Peyer's patch (tissue), 4 donors: ENCODE results near the gene KRT33B. TPM values are rescaled to one million over a fixed set of nuclear protein-coding genes. Genes with fewer than 3 reads are reported as not detected.

ENCODE experiments used
- DNase-seq, 3 donors: peaks; one replicate each; pipeline ENCODE4 v3.0.0-alpha.2; 2017 to 2019
- H3K27ac ChIP-seq, 4 donors: fragments of 200-600 bp; sonication (generic); one replicate each; pipeline ENCODE4 v1.5.1; 2016 to 2019
- H3K27me3 ChIP-seq, 2 donors: fragments of 200-600 bp; sonication (generic); one replicate each; pipeline ENCODE4 v1.5.1; 2019
- H3K36me3 ChIP-seq, 3 donors: fragments of 200-600 bp; sonication (generic); one replicate each; pipeline ENCODE4 v1.5.1; 2016 to 2019
- H3K4me1 ChIP-seq, 4 donors: fragments of 200-600 bp; sonication (generic); one replicate each; pipeline ENCODE4 v1.5.1; 2016 to 2019
- H3K4me3 ChIP-seq, 4 donors: fragments of 200-600 bp; sonication (generic); 1 replicate in 3 of 4; 2 replicates in 1 of 4; pipeline ENCODE4 v1.5.1; 2016 to 2019; ENCODE audit warnings: mild to moderate bottlenecking in 1 of 4
- H3K9me3 ChIP-seq, 4 donors: fragments of 200-600 bp; sonication (generic); one replicate each; pipeline ENCODE4 v1.5.1; 2016 to 2019; ENCODE audit warnings: mild to moderate bottlenecking in 1 of 4
- POLR2A ChIP-seq, 2 donors: fragments of 450-650 bp; IDR thresholded peaks; one replicate each; pipeline ENCODE4 v1.5.1; 2017; ENCODE audit warnings: antibody characterized with exemption in 2 of 2, mild to moderate bottlenecking in 2 of 2, moderate library complexity in 2 of 2
- total RNA-seq, 4 donors: library from RNA; depleted of rRNA; stranded (reverse); fragments of >200 nt; gene quantifications; one replicate each; pipeline ENCODE4 v1.1.0, GENCODE V29; 2016
- TF ChIP-seq, protein P1 (sequence below), 6 experiments: fragments of 450-650 bp in 4 of 6; fragments of 200-600 bp in 2 of 6; sonication (generic) in 1 of 6; IDR thresholded peaks; one replicate each; pipeline ENCODE4 v1.5.1; 2017 to 2019; ENCODE audit warnings: antibody characterized with exemption in 6 of 6, mild to moderate bottlenecking in 3 of 6, moderate library complexity in 1 of 6

KRT33B gene
- not detected for total RNA-seq

DNA sequence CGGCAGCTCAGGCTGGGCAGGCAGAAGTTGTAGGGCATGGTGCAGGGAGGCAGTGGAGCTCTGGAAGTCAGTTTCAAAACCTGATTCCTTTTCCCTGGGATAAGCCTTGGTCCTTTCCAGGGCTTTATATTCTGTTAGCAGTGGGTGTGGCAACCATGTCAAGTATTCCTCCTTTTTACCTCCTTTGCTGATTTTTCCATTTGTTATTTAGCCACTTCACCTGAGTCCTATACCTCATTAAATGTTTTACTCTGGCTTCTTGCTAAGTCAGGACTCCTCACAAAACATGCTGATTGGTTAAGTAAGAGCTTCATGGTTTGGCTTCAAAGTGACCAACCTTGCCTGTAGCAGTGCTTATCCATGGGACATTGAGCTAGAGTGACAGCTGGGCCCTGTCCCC is at the start of gene KRT33B:
Gene KRT33B, minus strand, starts transcription at position 101 of the 400 bp plus-strand sequence. Its CDS starts 63 bp downstream, at position 38.
- Histone ChIP-seq H3K27me3 (no peaks in the 10 kb centered on the region), H3K27ac (no peak within 1 kb of the TSS), H3K9me3 (no peaks in the 10 kb centered on the region), H3K4me3 (no peak within 1 kb of the TSS), H3K4me1 (no peaks in the 10 kb centered on the region), H3K36me3 (no peaks in the 10 kb centered on the region)
- DNase-seq: no peak
- TF ChIP-seq POLR2A (IDR thresholded peaks at IDR 0.05): no peak
- TF ChIP-seq, protein P1, sequence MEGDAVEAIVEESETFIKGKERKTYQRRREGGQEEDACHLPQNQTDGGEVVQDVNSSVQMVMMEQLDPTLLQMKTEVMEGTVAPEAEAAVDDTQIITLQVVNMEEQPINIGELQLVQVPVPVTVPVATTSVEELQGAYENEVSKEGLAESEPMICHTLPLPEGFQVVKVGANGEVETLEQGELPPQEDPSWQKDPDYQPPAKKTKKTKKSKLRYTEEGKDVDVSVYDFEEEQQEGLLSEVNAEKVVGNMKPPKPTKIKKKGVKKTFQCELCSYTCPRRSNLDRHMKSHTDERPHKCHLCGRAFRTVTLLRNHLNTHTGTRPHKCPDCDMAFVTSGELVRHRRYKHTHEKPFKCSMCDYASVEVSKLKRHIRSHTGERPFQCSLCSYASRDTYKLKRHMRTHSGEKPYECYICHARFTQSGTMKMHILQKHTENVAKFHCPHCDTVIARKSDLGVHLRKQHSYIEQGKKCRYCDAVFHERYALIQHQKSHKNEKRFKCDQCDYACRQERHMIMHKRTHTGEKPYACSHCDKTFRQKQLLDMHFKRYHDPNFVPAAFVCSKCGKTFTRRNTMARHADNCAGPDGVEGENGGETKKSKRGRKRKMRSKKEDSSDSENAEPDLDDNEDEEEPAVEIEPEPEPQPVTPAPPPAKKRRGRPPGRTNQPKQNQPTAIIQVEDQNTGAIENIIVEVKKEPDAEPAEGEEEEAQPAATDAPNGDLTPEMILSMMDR (IDR thresholded peaks at IDR 0.05): no peak

DNA sequence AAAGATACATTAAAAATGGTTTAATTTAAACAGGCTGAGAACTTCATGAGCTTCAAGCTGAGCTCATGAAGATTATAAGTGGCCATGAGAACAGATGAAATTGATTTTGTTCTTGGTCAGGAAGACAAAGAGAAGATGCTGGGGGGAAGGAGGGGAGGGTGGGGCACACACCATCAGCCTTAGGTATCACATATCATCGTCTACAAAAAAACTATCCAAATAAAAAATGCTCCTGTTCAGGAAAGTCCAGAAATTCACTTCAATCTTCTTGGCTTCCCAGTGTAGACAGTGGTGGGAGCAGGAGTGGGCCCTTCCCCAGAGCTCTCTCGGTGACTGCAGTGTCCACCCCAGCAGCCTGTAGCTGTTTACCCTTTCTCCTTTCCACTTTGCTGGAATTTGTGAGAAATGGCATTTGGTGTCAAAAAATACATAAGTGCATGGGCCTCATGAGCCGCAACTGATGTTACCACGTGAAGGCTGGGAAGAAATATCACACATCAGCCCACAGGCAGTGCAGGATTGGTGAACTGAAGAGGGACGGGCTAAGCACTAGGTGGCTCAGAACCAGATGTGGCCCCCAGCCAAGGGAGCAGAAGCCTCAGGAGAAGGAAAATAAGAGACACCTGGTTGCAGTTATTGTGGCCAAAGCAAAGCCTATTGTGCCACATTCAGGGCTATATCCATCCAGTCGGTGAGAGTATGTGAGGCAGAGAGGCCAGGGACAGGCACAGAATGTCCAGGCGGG is 48.7 kb upstream of the KRT33B start:
- TF ChIP-seq POLR2A (IDR thresholded peaks at IDR 0.05): no peak
- no peaks in the 10 kb centered on the region for H3K36me3 ChIP-seq
- H3K27ac ChIP-seq: no peak overlapping the region
- H3K9me3 ChIP-seq: no peaks in the 10 kb centered on the region
- no peaks in the 10 kb centered on the region for H3K4me1 ChIP-seq
- no peak for DNase-seq
- no peak overlapping the region for H3K4me3 ChIP-seq
- no peaks in the 10 kb centered on the region for H3K27me3 ChIP-seq

DNA sequence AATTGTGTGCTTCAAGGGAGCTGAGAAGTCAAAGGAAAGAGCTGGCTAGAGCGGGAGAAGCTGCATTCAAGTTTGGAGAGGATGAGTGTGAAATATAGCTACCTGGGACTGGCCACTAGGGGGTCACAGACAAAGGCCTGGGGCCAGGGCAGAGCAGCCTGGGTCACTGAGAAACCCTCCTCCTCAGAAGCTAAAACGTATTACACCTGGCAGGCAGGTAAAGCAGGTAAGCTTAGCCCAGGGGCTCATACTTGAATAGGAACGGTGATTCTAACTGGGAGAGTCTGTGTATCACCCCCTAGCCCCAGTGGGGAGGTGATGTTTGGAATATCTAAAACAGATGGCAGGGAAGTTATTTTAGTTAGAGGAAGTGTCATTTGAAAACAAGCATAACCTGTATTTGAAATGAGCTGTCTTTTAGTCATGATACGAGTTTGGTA is 48.0 kb upstream of the KRT33B start:
- no peaks in the 10 kb centered on the region for H3K9me3 ChIP-seq
- no peak overlapping the region for H3K4me3 ChIP-seq
- DNase-seq: no peak
- H3K27me3 ChIP-seq: no peaks in the 10 kb centered on the region
- TF ChIP-seq POLR2A (IDR thresholded peaks at IDR 0.05): no peak
- TF ChIP-seq, protein P1 (IDR thresholded peaks at IDR 0.05): peak in 4 of 6 experiments; percentile 15 to 35 (median 26)
- H3K36me3 ChIP-seq: no peaks in the 10 kb centered on the region
- no peaks in the 10 kb centered on the region for H3K4me1 ChIP-seq
- H3K27ac ChIP-seq: no peak overlapping the region

DNA sequence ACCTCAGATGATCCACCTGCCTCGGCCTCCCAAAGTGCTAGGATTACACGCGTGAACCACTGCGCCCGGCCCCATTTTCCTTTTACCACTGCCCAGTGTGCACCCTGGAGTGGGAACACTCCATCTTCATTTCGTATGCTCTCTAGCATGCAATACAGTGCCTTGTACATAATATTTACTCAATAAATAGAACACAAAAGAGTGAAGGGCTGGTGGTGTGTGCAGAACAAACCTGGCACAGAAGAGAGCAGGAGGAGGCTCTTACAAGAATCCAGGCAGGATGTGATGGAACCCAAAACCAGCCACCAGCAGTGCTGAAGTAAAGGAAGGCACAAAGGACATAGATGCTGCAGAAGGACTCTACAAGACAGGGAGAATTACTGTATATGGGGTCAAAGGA is 47.5 kb upstream of the KRT33B start:
- Histone ChIP-seq H3K9me3 (no peaks in the 10 kb centered on the region), H3K27me3 (no peaks in the 10 kb centered on the region)
- no peak for DNase-seq

DNA sequence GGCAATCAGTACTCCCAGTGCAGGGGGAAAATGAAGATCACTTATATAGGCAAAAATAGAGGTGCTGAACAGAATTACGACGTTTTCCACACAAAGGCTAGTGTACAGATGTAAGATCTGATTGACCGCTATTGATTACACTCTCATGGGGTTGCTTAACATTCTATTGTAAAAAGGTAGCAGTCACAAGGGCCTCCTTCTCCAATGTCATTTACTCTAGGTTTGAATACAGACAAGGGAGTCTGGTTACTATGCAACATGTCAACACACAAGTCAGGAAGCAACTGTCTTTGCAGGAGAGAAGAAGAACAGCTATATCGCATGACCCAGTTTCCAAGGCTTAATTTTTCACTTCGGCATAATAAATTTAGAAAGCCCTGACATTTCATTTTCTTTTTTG is 46.9 kb upstream of the KRT33B start:
- H3K36me3 ChIP-seq: no peaks in the 10 kb centered on the region
- no peaks in the 10 kb centered on the region for H3K27me3 ChIP-seq
- no peaks in the 10 kb centered on the region for H3K9me3 ChIP-seq
- no peaks in the 10 kb centered on the region for H3K4me1 ChIP-seq
- TF ChIP-seq, protein P1 (IDR thresholded peaks at IDR 0.05): no peak
- TF ChIP-seq POLR2A (IDR thresholded peaks at IDR 0.05): no peak
- no peak overlapping the region for H3K27ac ChIP-seq
- H3K4me3 ChIP-seq: no peak overlapping the region
- no peak for DNase-seq

More for the DNA sequence above, 47.5 kb upstream of the KRT33B start:
- Histone ChIP-seq H3K4me1 (no peaks in the 10 kb centered on the region), H3K36me3 (no peaks in the 10 kb centered on the region), H3K27ac (no peak overlapping the region), H3K4me3 (no peak overlapping the region)
- TF ChIP-seq, protein P1 (IDR thresholded peaks at IDR 0.05): no peak
- no peak for TF ChIP-seq POLR2A (IDR thresholded peaks at IDR 0.05)

DNA sequence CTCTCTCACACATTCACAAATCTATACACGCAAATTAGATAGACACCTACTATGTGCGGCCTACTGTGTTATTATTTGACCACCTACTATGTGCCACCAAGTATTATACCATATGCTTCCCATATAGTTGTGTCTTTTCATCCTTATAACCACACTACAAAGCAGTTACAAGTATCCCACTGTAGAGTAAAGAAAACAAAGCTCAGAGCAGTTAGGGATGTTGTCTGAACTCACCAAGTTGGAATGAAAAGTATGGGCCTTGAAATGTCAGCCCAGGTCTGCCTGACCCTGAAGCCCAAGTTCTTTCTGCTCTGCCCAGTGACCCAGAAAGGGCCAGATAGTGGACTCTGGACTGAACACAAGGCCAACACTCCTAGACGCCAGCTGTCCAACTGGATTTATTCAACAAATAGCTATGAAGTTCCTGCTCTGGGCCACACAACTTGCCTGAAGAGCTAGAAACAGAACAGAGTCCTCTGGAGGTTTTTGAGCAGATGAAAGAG is 46.3 kb upstream of the KRT33B start:
- H3K4me3 ChIP-seq: no peak overlapping the region
- DNase-seq: no peak
- H3K9me3 ChIP-seq: no peaks in the 10 kb centered on the region
- no peaks in the 10 kb centered on the region for H3K36me3 ChIP-seq
- H3K27ac ChIP-seq: no peak overlapping the region
- H3K4me1 ChIP-seq: no peaks in the 10 kb centered on the region
- TF ChIP-seq POLR2A (IDR thresholded peaks at IDR 0.05): no peak
- TF ChIP-seq, protein P1 (IDR thresholded peaks at IDR 0.05): no peak
- H3K27me3 ChIP-seq: no peaks in the 10 kb centered on the region
